GM21737 (cell line): ENCODE results near the gene LY6G6D.

Experiments used
- ATAC-seq: cut with Tn5 transposase; IDR thresholded peaks from one replicate; pipeline ENCODE4 v1.9.1; 2021; ENCODE audit warnings: mild to moderate bottlenecking, moderate library complexity; ENCODE audit not compliant: unreplicated experiment

Gene LY6G6D

DNA sequence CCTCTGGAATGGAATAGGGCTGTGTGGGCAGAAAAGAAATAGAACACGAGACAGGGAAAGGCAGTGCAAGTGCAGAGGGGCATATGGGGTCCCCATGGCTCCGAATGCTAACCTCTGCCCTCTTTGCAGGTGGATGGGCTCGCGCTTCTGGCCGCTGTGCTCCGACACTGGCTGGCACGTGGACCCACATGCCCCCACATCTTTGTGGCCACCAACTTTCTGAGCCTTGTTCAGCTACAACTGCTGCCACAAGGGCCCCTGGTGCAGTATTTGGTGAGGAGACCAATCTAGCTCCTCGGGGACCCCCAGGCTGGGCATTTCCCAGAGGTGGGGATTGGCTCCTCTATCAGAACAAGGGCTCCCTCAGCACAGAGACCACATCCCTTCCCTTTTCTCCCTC is 46.2 kb downstream of the LY6G6D start:
- no peak for ATAC-seq

DNA sequence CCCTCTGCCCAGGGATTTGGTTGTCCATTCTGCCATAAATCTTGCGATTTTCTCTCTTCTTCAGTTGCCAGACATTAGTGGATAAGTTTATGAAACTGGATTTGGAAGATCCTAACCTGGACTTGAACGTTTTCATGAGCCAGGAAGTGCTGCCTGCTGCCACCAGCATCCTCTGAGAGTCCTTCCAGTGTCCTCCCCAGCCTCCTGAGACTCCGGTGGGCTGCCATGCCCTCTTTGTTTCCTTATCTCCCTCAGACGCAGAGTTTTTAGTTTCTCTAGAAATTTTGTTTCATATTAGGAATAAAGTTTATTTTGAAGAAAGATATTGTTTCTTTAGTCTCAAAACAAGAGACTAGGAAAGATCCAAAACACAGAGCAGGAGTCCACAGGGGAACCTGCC is 47.2 kb downstream of the LY6G6D start, which contains the start of gene SAPCD1:
Gene SAPCD1 (plus strand): TSS at position 301 of the 400 bp plus-strand sequence. CDS start 399 bp downstream, outside the sequence.
- ATAC-seq: no peak

DNA sequence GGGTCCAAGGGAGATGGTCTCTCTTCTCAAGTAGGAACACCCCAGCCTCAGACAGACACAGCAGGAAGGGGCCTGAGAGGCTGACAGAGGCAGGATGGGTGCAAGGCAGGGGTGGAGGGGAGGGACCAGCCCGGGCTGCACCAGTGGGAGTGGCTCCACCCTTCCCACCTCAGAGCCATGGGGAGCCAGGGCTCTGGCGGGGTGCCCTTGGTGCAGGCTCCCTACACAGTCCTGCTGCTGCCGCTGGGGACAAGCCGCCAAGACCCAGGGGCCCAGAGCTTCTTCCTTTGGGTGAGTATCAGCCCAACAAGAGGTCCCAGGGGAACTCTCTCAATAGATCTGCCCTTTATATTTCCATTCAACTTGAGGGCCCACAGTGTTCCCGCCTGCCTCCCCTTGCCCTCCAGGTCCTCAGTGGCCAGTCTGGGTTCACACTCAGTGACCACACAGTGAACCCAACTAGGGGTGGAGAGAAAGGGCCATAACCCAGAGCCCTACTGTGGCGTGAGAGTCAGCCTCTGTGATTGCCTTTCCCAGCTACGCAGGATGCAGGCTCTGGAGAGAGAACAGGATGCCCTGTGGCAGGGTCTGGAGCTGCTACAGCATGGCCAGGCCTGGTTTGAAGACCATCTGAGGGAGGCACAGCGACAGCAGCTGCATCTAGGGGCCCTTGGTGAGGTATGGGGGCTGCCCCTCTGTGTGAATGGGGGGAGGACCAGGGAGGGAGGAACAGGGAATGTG is 47.9 kb downstream of the LY6G6D start:
- no peak for ATAC-seq

DNA sequence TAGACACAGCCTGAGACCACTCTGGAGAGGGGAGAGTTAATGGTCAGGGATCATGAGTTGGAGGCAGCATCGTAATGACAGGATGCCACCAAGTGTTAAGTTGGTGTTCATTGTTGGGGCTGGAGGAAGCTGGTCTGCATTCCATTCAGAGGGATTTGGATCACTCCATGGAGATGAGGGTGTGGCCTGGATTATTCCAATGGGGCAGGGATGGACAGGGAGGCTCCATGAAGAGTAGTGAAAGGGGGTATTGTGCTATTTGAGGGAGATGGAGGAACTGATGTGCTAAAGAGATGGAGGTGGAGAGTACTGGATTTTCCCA is 48.4 kb downstream of the LY6G6D start:
- no peak for ATAC-seq

DNA sequence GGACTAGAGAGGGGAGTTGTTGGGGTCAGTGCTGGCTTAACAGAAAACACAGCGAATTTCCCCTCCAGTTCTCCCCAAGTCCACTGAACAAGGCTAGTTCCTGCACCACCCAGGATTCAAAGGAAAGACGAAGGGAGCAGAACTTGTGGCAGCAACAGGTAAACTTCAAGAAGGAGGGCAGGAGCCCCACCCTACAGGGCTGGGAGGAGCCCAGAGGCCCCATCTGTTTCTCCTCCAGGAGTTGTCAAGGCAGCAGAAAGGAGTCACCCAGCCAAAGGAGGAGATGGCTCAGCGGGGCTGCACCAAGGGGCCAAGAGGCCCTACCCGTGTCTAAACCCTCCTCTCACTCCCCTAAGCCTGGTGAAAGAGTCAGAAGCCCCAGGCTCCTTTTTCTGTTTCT is 49.0 kb downstream of the LY6G6D start:
- ATAC-seq: no peak

DNA sequence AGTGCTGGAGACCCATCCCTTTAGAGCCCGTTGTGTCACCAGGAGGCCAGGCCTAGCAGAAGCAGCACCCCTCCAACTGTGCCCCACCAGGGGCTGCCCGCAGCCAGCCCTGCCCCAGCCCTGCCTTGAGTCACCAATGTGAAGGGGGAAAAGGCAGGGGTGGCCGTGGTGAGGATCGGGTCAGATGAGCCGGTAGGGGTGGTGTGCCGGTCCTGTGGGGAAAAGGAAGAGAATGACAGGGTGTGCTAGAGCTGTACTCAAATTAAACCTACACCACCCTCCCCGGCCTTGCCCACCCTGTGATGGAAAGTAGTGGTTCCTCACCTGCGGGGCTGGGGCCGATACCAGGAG is 50.4 kb downstream of the LY6G6D start:
- ATAC-seq: no peak

DNA sequence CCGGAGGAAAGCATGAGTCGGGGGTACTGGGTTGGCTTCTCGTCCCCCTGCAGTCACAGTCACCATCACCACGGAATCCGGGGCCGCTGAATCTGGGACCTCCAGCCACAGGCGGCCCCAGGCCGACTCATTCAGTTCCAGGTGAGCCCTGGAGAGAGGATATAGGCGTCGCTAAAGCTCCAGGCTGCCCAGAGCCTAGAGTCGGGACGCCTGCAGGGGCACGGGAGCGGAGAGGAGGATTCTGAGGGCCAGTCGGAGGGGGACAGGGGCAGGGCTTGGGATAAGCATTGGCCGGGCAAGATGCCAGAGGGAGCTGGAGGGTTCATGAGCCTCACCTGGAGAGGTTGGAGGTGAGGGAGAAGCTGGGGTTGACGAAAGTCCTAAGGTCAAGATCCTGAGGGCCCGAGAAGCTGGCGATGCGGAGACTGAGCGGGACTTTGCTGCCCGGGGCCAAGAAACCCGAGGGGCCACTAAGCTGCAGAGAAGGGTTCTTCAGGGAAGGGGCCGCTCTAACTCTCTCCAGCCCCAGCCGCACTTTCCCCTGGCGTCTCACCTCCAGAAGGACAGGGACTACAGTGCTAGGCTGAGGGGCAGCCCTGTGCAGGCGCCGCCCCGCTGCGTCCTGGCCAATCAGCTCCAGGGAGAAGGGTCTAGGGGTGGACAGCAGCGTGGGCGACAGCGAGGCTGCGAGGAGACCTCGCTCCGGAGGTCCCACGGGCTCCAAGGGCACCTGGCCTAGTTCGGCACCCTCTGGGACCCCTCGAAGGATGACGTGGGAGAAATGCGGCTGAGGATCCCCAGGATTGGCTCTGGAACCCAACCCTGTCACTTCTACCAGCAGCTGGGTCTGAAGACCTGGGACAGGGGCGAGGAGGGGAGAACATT is 51.0 kb downstream of the LY6G6D start:
- no peak for ATAC-seq

DNA sequence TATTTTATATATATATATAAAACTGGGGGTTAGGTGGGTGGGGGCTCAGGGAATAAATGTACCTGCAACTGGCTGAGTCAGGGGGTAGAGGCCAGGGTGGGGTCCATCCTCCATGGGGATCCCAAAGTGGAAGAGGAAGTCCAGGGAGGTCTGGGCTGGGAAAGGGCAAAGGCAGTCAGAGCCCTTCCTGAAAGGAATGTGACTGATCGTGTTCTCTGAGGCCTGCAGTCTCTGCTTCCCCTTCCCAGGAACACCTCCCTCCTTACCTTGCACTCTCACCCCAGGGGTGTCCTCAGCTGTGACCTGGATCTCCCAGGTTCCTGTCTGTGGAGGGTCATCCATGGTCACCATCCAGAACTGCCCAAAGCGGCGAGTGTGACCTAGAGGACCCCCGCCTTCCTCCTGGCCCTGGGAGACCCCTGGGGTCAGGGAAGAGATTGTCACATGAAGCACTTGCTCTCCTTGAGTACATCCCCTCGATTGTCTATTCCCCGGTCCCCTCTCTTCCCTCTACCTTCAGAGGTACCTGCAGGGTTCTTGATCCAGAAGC is 52.0 kb downstream of the LY6G6D start:
- ATAC-seq: no peak
